Gastroesophageal sphincter (tissue), 3 donors: ENCODE measurements around the gene CACNA1D.

ENCODE experiments used
- CTCF ChIP-seq, 4 experiments: fragments of 200-600 bp in 2 of 4; fragments of 450-650 bp in 2 of 4; sonication (generic) in 1 of 4; IDR thresholded peaks; one replicate each; pipeline ENCODE4 v1.5.1; 2017 to 2019; ENCODE audit warnings: antibody characterized with exemption in 4 of 4, mild to moderate bottlenecking in 2 of 4, moderate library complexity in 2 of 4
- POLR2A ChIP-seq, 2 donors: fragments of 450-650 bp; IDR thresholded peaks; one replicate each; pipeline ENCODE4 v1.6.1; 2017; ENCODE audit warnings: antibody characterized with exemption in 2 of 2, mild to moderate bottlenecking in 2 of 2, moderate library complexity in 1 of 2
- POLR2AphosphoS5 ChIP-seq: sonication (generic); formaldehyde crosslinking; IDR thresholded peaks from one replicate; pipeline ENCODE4 v1.6.1; 2017; ENCODE audit warnings: antibody characterized with exemption

- TF ChIP-seq POLR2A (IDR thresholded peaks at IDR 0.05) (no peak), CTCF (IDR thresholded peaks at IDR 0.05) (no peak), POLR2AphosphoS5 (no peak)
Measured at GRCh38 chr3:53715815-53716483, 221.5 kb downstream of the CACNA1D start.
